Measurements from ENCODE around the gene STK32C. TPM values are rescaled to one million over a fixed set of nuclear protein-coding genes. Genes with fewer than 3 reads are reported as not detected.

The STK32C gene
- total RNA-seq, 1 donor from 2014 or later: 9.9 TPM

GRCh38 chr10:132294561-132295318, 13.0 kb downstream of the STK32C start:
- Mint-ChIP-seq H3K4me3 (no peak overlapping the region), H3K9me3 (no peaks in the 10 kb centered on the region), H3K27ac (no peak overlapping the region), H3K36me3 (no peaks in the 10 kb centered on the region), H3K27me3 (ENCODE audit: low read depth) (peaks cover 52% of the 10 kb centered on the region), H3K4me1 (no peaks in the 10 kb centered on the region)
- DNase-seq (ENCODE audit: low spot score in 2 of 2, unreplicated experiment in 2 of 2): no peak
- TF ChIP-seq CTCF (IDR thresholded peaks at IDR 0.05; ENCODE audit: unreplicated experiment): no peak

DNA sequence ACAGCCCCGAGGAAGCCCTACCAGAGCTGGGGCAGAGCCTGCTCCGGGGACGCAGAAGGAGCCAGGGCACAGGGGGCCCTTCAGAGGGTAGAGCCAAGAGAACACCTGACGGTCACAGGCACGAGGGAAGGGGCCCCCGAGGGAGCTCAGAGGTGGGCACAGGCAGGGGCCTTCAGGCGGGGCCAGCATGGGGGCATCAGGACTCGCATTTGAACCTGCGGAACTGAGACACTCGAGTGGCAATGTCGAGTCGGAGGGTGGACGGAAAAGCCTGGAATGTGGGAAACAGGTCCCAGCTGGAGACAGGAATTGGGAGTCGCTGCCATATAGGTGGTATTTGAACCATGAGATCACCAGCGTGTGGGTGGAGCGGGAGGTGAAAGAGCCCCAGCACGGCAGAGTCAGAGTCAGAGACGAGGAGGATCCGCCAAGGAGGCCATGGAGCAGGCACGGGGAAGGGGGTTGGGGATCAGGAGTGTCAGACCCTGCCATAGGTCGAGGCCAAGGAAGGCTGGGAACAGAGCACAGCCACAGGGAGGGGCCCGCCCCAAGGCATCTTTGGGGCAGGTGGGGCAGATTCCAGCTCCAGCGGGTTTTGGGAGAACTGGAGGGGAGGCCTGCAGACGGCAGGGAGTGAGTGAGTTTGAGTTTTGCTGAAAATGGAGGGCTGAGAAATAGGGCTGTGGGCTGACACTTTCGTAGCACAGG, 13.8 kb downstream of the STK32C start:
- DNase-seq (ENCODE audit: low spot score in 2 of 2, unreplicated experiment in 2 of 2): no peak
- no peak overlapping the region for H3K27ac Mint-ChIP-seq
- no peak for TF ChIP-seq CTCF (IDR thresholded peaks at IDR 0.05; ENCODE audit: unreplicated experiment)
- peaks cover 5% of the 10 kb centered on the region for H3K9me3 Mint-ChIP-seq
- H3K36me3 Mint-ChIP-seq: no peaks in the 10 kb centered on the region
- no peak overlapping the region for H3K4me3 Mint-ChIP-seq
- no peaks in the 10 kb centered on the region for H3K4me1 Mint-ChIP-seq
- peaks cover 53% of the 10 kb centered on the region for H3K27me3 Mint-ChIP-seq (ENCODE audit: low read depth)

GRCh38 chr10:132293201-132293812, 14.4 kb downstream of the STK32C start:
- peaks cover 51% of the 10 kb centered on the region for H3K27me3 Mint-ChIP-seq (ENCODE audit: low read depth)
- peaks cover 11% of the 10 kb centered on the region for H3K9me3 Mint-ChIP-seq
- H3K4me1 Mint-ChIP-seq: no peaks in the 10 kb centered on the region
- no peak for TF ChIP-seq CTCF (IDR thresholded peaks at IDR 0.05; ENCODE audit: unreplicated experiment)
- DNase-seq (ENCODE audit: low spot score in 2 of 2, unreplicated experiment in 2 of 2): no peak
- no peak overlapping the region for H3K27ac Mint-ChIP-seq
- no peaks in the 10 kb centered on the region for H3K36me3 Mint-ChIP-seq
- no peak overlapping the region for H3K4me3 Mint-ChIP-seq

- Mint-ChIP-seq H3K9me3 (peaks cover 18% of the 10 kb centered on the region), H3K4me1 (no peaks in the 10 kb centered on the region), H3K4me3 (no peak overlapping the region), H3K27ac (no peak overlapping the region), H3K27me3 (ENCODE audit: low read depth) (peaks cover 53% of the 10 kb centered on the region), H3K36me3 (no peaks in the 10 kb centered on the region)
- DNase-seq (ENCODE audit: low spot score in 2 of 2, unreplicated experiment in 2 of 2): no peak
- no peak for TF ChIP-seq CTCF (IDR thresholded peaks at IDR 0.05; ENCODE audit: unreplicated experiment)
These were observed 15.2 kb downstream of the STK32C start for GRCh38 chr10:132292287-132293200.

- TF ChIP-seq CTCF (IDR thresholded peaks at IDR 0.05; ENCODE audit: unreplicated experiment): no peak
- Mint-ChIP-seq H3K27me3 (ENCODE audit: low read depth) (peaks cover 55% of the 10 kb centered on the region), H3K27ac (no peak overlapping the region), H3K9me3 (peaks cover 18% of the 10 kb centered on the region), H3K4me1 (no peaks in the 10 kb centered on the region), H3K36me3 (no peaks in the 10 kb centered on the region), H3K4me3 (no peak overlapping the region)
- no peak for DNase-seq (ENCODE audit: low spot score in 2 of 2, unreplicated experiment in 2 of 2)
These were observed 15.9 kb downstream of the STK32C start for GRCh38 chr10:132291826-132292225.

Measured in mesothelial cell of epicardium (in vitro differentiated cells).